ENCODE measurements around the gene CDCP1.

- TF ChIP-seq CTCF (IDR thresholded peaks at IDR 0.05; ENCODE audit: insufficient read depth, low read length) (no peak), POLR2AphosphoS5 (IDR thresholded peaks at IDR 0.05; ENCODE audit: low read depth) (no peak)
These were observed 63.2 kb downstream of the CDCP1 start for GRCh38 chr3:45083023-45083422.
